Measurements from ENCODE around the gene PRDM16. TPM values are rescaled to one million over a fixed set of nuclear protein-coding genes. Genes with fewer than 3 reads are reported as not detected.

The PRDM16 gene
- total and polyA plus RNA-seq, 2 of the 8 experiments (the other 6 are each of a cell fraction or from before 2014, with no cell fraction given), result 0.39 to 0.43 TPM

DNA sequence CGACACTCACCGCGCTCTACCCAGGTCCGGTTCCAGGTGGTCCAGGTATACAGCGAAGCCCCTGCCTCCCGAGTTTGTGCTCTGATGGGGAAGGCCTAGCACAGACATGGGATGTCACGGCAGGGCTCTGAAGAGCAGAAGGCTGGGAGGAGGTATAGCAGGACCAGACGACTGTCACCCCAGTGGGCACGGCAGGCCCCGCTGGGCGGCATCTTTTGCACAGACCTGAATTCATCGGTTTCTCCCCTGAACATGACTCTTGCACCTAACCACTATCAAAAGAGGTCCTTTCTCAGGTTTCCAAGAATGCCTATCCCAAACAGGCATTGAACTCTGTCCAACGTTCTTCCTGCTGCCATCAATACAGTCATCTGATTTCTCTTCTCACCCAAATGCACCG, 416.0 kb downstream of the PRDM16 start:
- H2BK15ac ChIP-seq (ENCODE audit: low read length), result no peak overlapping the region
- FAIRE-seq, result no peak
- no peak overlapping the region for H2BK12ac ChIP-seq (ENCODE audit: low read depth, low read length)
- H3K56ac ChIP-seq (replicated peaks; ENCODE audit: insufficient read length, low read depth, low read length), result no peak overlapping the region
- no peak overlapping the region for H4K5ac ChIP-seq (ENCODE audit: insufficient read length, low read depth, low read length)
- no peak overlapping the region for H2BK20ac ChIP-seq (ENCODE audit: low read length)
- H3K4me2 ChIP-seq (ENCODE audit: insufficient read depth in 1 of 2, low read depth in 2 of 2, low read length in 2 of 2), result no peak overlapping the region
- ChIA-PET POLR2A (ENCODE audit: partially characterized antibody) (interaction anchor here (0.6 to 2.6 kb wide), 4 partner anchors 8 to 902 kb away, joined by 3 to 13 read pairs (median 5); no protein-coding TSS in a partner anchor), CTCF (ENCODE audit: partially characterized antibody) (interaction anchor here (0.7 to 5.3 kb wide), 7 partner anchors 13 to 137 kb away, joined by 3 to 59 read pairs (median 10); no protein-coding TSS in a partner anchor)
- no peaks in the 10 kb centered on the region for H3K4me1 ChIP-seq (replicated peaks in 1 of 4; ENCODE audit: control insufficient read depth in 3 of 4, insufficient read depth in 4 of 4, low read length in 3 of 4)
- H3K79me1 ChIP-seq (ENCODE audit: low read depth, low read length), result no peaks in the 10 kb centered on the region
- no peak for DNase-seq (ENCODE audit: low read depth in 1 of 2, low spot score in 2 of 2)
- 93% methylated on average over 11 of the region's 14 CpGs; no CpG with 5 or more reads in 1 of the 2 experiments for whole genome bisulfite sequencing, 2 experiments (ENCODE audit: extremely low coverage in 1 of 2, insufficient coverage in 1 of 2, insufficient read length in 1 of 2, insufficient replicate concordance in 2 of 2, low coverage in 1 of 2, low lambda C conversion rate in 2 of 2, missing lambda C conversion rate in 1 of 2)
- no peak overlapping the region for H4K91ac ChIP-seq (replicated peaks; ENCODE audit: insufficient read length, low read length)
- H3K9ac ChIP-seq (replicated peaks in 1 of 4; ENCODE audit: extremely low read depth in 1 of 4, low read depth in 3 of 4, low read length in 3 of 4), result no peak overlapping the region
- no peaks in the 10 kb centered on the region for H3K27me3 ChIP-seq (replicated peaks in 1 of 4; ENCODE audit: control insufficient read depth in 3 of 4, extremely low read depth in 1 of 4, insufficient read depth in 3 of 4, low read length in 3 of 4)
- no peak overlapping the region for H2BK120ac ChIP-seq (replicated peaks; ENCODE audit: low read depth, low read length)
- no peak overlapping the region for H3K27ac ChIP-seq (ENCODE audit: low read depth, low read length)
- peaks cover 8 to 23% of the 10 kb centered on the region in 2 experiments; a peak in 2 of 4 replicates for H3K9me3 ChIP-seq (ENCODE audit: insufficient read depth in 2 of 2, low read depth in 1 of 2, low read length in 1 of 2)
- no peak overlapping the region for H4K8ac ChIP-seq (ENCODE audit: extremely low read depth, insufficient read depth, low read length)
- TF ChIP-seq RAD21 (IDR thresholded peaks at IDR 0.05 in 1 of 2, conservative IDR thresholded peaks at IDR 0.05 in 1 of 2; ENCODE audit: low read depth in 2 of 2, low read length in 2 of 2), result no peak
- no peak for TF ChIP-seq SP2 (IDR thresholded peaks at IDR 0.05; ENCODE audit: low read length)
- no peak overlapping the region for H2AK5ac ChIP-seq (ENCODE audit: low read depth, low read length)
- H3K79me2 ChIP-seq (ENCODE audit: control insufficient read depth in 1 of 2, insufficient read depth in 2 of 2, low read length in 2 of 2), result no peaks in the 10 kb centered on the region
- no peaks in the 10 kb centered on the region for H3K23me2 ChIP-seq (ENCODE audit: low read depth, low read length)
- no peak overlapping the region for H2AFZ ChIP-seq (ENCODE audit: low read length)
- no peak overlapping the region for H3K14ac ChIP-seq (ENCODE audit: insufficient read length)
- no peak overlapping the region for H3K18ac ChIP-seq (ENCODE audit: extremely low read depth, low read length)
- H3K4ac ChIP-seq (replicated peaks; ENCODE audit: insufficient read length, low read depth, low read length), result no peak overlapping the region
- H2BK5ac ChIP-seq (ENCODE audit: low read depth, low read length), result no peak overlapping the region
- no peaks in the 10 kb centered on the region for H4K20me1 ChIP-seq (replicated peaks in 1 of 2; ENCODE audit: control insufficient read depth in 1 of 2, insufficient read depth in 2 of 2, low read length in 2 of 2)
- H3K36me3 ChIP-seq (ENCODE audit: control insufficient read depth in 2 of 4, insufficient read depth in 4 of 4, low read length in 3 of 4), result no peaks in the 10 kb centered on the region; a peak in 1 of 8 replicates
- H3K4me3 ChIP-seq (ENCODE audit: extremely low read depth in 1 of 4, insufficient read depth in 2 of 4, low read depth in 3 of 4, low read length in 4 of 4), result no peak overlapping the region
- no peak overlapping the region for H3K23ac ChIP-seq (ENCODE audit: insufficient read length)

Small RNA genes lying within 50 kb of the gene (microRNA-seq; reads per million reads assigned to microRNA genes)
- gene MIR4251 (ENCODE audit: borderline microRNAs expressed in 2 of 2, borderline number of aligned reads in 2 of 2, borderline replicate concordance in 1 of 2), result 0 reads per million in 2 experiments

Other genes with a start within 250 kb of the PRDM16 start
- gene ACTRT2, start 47.7 kb upstream of the PRDM16 start, total RNA-seq (2021; fragmentation: NEBNext Ultra II Directional; extraction: Animal tissue kit (Norgen Biotek cat#: 25700)), result not detected in 2 replicates
- gene ACTRT2, start 47.7 kb upstream of the PRDM16 start, polyA plus RNA-seq (2011; rRNA removed), result not detected in 2 replicates

All from H1 (cell line).